HepG2 (cell line): ENCODE data around the gene CCDC167. TPM values are rescaled to one million over a fixed set of nuclear protein-coding genes. Genes with fewer than 3 reads are reported as not detected.

Source experiments
- ATAC-seq: fragments of 200-7000 bp; cut with Tn5 transposase; 3 replicates; pipeline ENCODE4 v1.9.1; 2020; ENCODE audit warnings: mild to moderate bottlenecking, moderate library complexity
- BruUV-seq: library from RNA; stranded (reverse); fragments of 400-500 nt; replicated peaks from 2 replicates; lab custom pipeline; 2021; lab: Mats Ljungman, UMichigan
- CTCF ChIA-PET: fragments of 300-600 bp; formaldehyde crosslinking; extraction: SDS; loops from one replicate; lab custom pipeline; 2021; ENCODE audit warnings: low total read pairs, inconsistent platforms, low intra/inter-chr PET ratio; lab: Yijun Ruan, JAX
- POLR2A ChIA-PET: fragments of 350-600 bp; sonication (Branson Sonifier 250); formaldehyde crosslinking; loops from one replicate; lab custom pipeline; 2020; ENCODE audit warnings: antibody characterized with exemption, inconsistent platforms; lab: Yijun Ruan, JAX
- DNase-seq: peaks from one replicate; pipeline ENCODE4 v3.0.0-alpha.2; 2015; ENCODE audit warnings: low spot score
- FAIRE-seq: peaks from 3 replicates; lab custom pipeline; 2011; peaks lifted over from hg19 to GRCh38; lab: Jason Lieb, UNC
- H2AFZ ChIP-seq: one replicate; pipeline ENCODE4 v1.6.1; 2011; ENCODE audit warnings: low read length, inconsistent platforms
- H3K27ac ChIP-seq: fragments of 300-600 bp; 3 replicates; pipeline ENCODE4 v1.8.0; 2011; ENCODE audit warnings: mixed run types, mild to moderate bottlenecking, mixed read lengths, low read length, inconsistent platforms; ENCODE audit not compliant: insufficient read depth; ENCODE audit errors: extremely low read length
- H3K27me3 ChIP-seq, 2 experiments: fragments of 200-600 bp in 1 of 2; 2 replicates in 1 of 2; 3 replicates in 1 of 2; pipeline versions ENCODE4 v1.6.0 to v1.8.0; 2011; ENCODE audit warnings: low read length in 2 of 2, mild to moderate bottlenecking in 2 of 2, moderate library complexity in 2 of 2, inconsistent platforms in 1 of 2; ENCODE audit not compliant: insufficient read depth in 2 of 2, control insufficient read depth in 1 of 2
- H3K36me3 ChIP-seq, 2 experiments: fragments of 200-600 bp in 1 of 2; replicated peaks in 1 of 2; 2 replicates in 1 of 2; 3 replicates in 1 of 2; pipeline versions ENCODE4 v1.5.1 to v1.8.0; 2011; ENCODE audit warnings: low read length in 2 of 2, inconsistent platforms in 1 of 2; ENCODE audit not compliant: insufficient read depth in 2 of 2, control insufficient read depth in 1 of 2
- H3K4me1 ChIP-seq: 2 replicates; pipeline ENCODE4 v1.5.1; 2012; ENCODE audit warnings: low read length, inconsistent platforms; ENCODE audit not compliant: insufficient read depth
- H3K4me2 ChIP-seq: 2 replicates; pipeline ENCODE4 v1.6.0; 2011; ENCODE audit warnings: low read depth, low read length, inconsistent platforms
- H3K4me3 ChIP-seq, 3 experiments: fragments of 200-600 bp in 1 of 3; sonication (generic), shearing (Covaris generic) in 1 of 3; replicated peaks in 1 of 3; 2 replicates each; pipeline ENCODE4 v1.5.1; 2011 to 2016; ENCODE audit warnings: low read length in 3 of 3, inconsistent platforms in 2 of 3, low read depth in 2 of 3, mild to moderate bottlenecking in 2 of 3, control low read depth in 1 of 3, mixed read lengths in 1 of 3; ENCODE audit not compliant: insufficient read depth in 1 of 3
- H3K79me2 ChIP-seq: one replicate; pipeline ENCODE4 v1.6.1; 2011; ENCODE audit warnings: low read length, inconsistent platforms; ENCODE audit not compliant: insufficient read depth
- H3K9ac ChIP-seq: 2 replicates; pipeline ENCODE4 v1.6.0; 2011; ENCODE audit warnings: mild to moderate bottlenecking, low read depth, low read length, inconsistent platforms; ENCODE audit not compliant: insufficient read depth
- H3K9me3 ChIP-seq: 2 replicates; pipeline ENCODE4 v1.5.1; 2012; ENCODE audit warnings: mild to moderate bottlenecking, low read length
- H4K20me1 ChIP-seq: 2 replicates; pipeline ENCODE4 v1.6.0; 2011; ENCODE audit warnings: inconsistent platforms, mild to moderate bottlenecking, low read length, moderate library complexity; ENCODE audit not compliant: insufficient read depth
- ATF7-NPFF ChIP-seq: sonication (generic); formaldehyde crosslinking; IDR thresholded peaks from 2 replicates; pipeline ENCODE4 v1.8.1; 2023; ENCODE audit warnings: mild to moderate bottlenecking, low read depth, missing genetic modification reagents, moderate library complexity
- CEBPZ ChIP-seq: IDR thresholded peaks from 2 replicates; pipeline ENCODE4 v1.6.1; 2012; ENCODE audit warnings: low read length, improper control_type of control experiment
- CTCF ChIP-seq: sonication (generic); formaldehyde crosslinking; IDR thresholded peaks from 2 replicates; pipeline ENCODE4 v1.5.0; 2020; ENCODE audit warnings: mild to moderate bottlenecking, missing genetic modification reagents, moderate library complexity
- DBP ChIP-seq: sonication (generic); formaldehyde crosslinking; IDR thresholded peaks from 2 replicates; pipeline ENCODE4 v1.4.0; 2020; ENCODE audit warnings: missing genetic modification reagents; ENCODE audit errors: not compliant biosample characterization
- ETV6 ChIP-seq: sonication (generic); formaldehyde crosslinking; conservative IDR thresholded peaks from 2 replicates; pipeline ENCODE4 v1.4.0; 2020; ENCODE audit warnings: missing genetic modification reagents
- MAFF ChIP-seq: IDR thresholded peaks from 2 replicates; pipeline ENCODE4 v1.6.1; 2011; ENCODE audit warnings: low read depth, low read length, improper control_type of control experiment
- POLR2A ChIP-seq, 2 experiments: IDR thresholded peaks; 2 replicates each; pipeline ENCODE4 v1.6.1; 2011; ENCODE audit warnings: low read depth in 2 of 2, low read length in 2 of 2, mild to moderate bottlenecking in 1 of 2, moderate library complexity in 1 of 2; ENCODE audit not compliant: insufficient read depth in 1 of 2
- RBM22 ChIP-seq: fragments of 200-400 bp; formaldehyde crosslinking; optimal IDR thresholded peaks from 2 replicates; pipeline ENCODE3; 2017; ENCODE audit warnings: mild to moderate bottlenecking, low read length, moderate library complexity
- WGBS: methylation state at CpG from one replicate; pipeline ENCODE4 v1.1.6; 2017; ENCODE audit warnings: low lambda C conversion rate; 5-methylcytosine and 5-hydroxymethylcytosine counted together
- in situ Hi-C: cut with HindIII; loops from 2 replicates; pipeline ENCODE4 v1.10.0; 2017; ENCODE audit warnings: low pct_unique_long_range_greater_than_20kb; ENCODE audit not compliant: extremely low pct_ligation_motif_present
- intact Hi-C: fragments of 100-400 bp; cut with micrococcal nuclease; formaldehyde crosslinking; loops from one replicate; pipeline ENCODE4 v1.10.0; 2022; ENCODE audit not compliant: unreplicated experiment
- polyA plus RNA-seq, 8 experiments: library from polyadenylated mRNA; depleted of rRNA in 3 of 8; stranded (reverse) in 7 of 8; unstranded in 1 of 8; fragments of >200 nt; fragmentation: Illumina TruSeq in 4 of 8; extraction: Trizol in 4 of 8; gene quantifications; 2 replicates each; pipeline versions ENCODE4 v1.2.1 to v1.2.3, GENCODE V29; 2011 to 2016; ENCODE audit warnings: low read depth in 4 of 8, missing spikeins in 1 of 8, mixed read lengths in 1 of 8; ENCODE audit not compliant: insufficient read depth in 1 of 8
- total RNA-seq, 5 experiments: library from RNA; depleted of rRNA; stranded (reverse); fragments of >200 nt; fragmentation: Illumina TruSeq; extraction: Trizol; gene quantifications; 2 replicates each; pipeline ENCODE4 v1.2.3, GENCODE V29; 2016; ENCODE audit warnings: low read depth in 1 of 5

The CCDC167 gene
- total and polyA plus RNA-seq, 2 of the 13 experiments (the other 11 are each of a cell fraction or from before 2014, with no cell fraction given) = 48.4 to 66.8 TPM

- TF ChIP-seq CTCF (CRISPR knock-in tag) = peak; percentile 41
- TF ChIP-seq ATF7-NPFF (CRISPR knock-in tag) = no peak
- TF ChIP-seq RBM22 = peak; percentile 58
- TF ChIP-seq MAFF = no peak
- no peak for TF ChIP-seq ETV6 (CRISPR knock-in tag)
Observed at GRCh38 chr6:37485291-37485702, 14.4 kb downstream of the CCDC167 start (continued).

- H3K27ac ChIP-seq = no peak overlapping the region
- H3K36me3 ChIP-seq = peaks cover 27 to 31% of the 10 kb centered on the region in 2 experiments; a peak in 4 of 5 replicates
- H3K9ac ChIP-seq = no peak overlapping the region
- WGBS = 99% methylated on average over 4 of the region's 7 CpGs
- ChIA-PET POLR2A (no interaction called here), CTCF (interaction anchor here (0.8 to 3.1 kb wide), 3 partner anchors 82 to 207 kb away, joined by 3 to 28 read pairs (median 5); no protein-coding TSS in a partner anchor)
- TF ChIP-seq POLR2A (IDR thresholded peaks at IDR 0.05; ENCODE audit: insufficient read depth in 1 of 2, low read depth in 2 of 2, low read length in 2 of 2) = 0 out of 4 replicates have a peak, but pooled peaks of 1 of the 2 experiments have one; percentile 4
- no peak for TF ChIP-seq CEBPZ
- no peak for TF ChIP-seq DBP (CRISPR knock-in tag)
- H3K79me2 ChIP-seq = no peaks in the 10 kb centered on the region
- DNase-seq = no peak
- BruUV-seq = no TSS peak
- intact Hi-C loops = loop anchor here (1.0 to 5.0 kb wide), 2 partner anchors 82 to 208 kb away; no protein-coding TSS in a partner anchor
- no peak overlapping the region for H3K4me2 ChIP-seq
- H4K20me1 ChIP-seq = no peaks in the 10 kb centered on the region
- H3K9me3 ChIP-seq = no peaks in the 10 kb centered on the region
- H2AFZ ChIP-seq = no peak overlapping the region
- no peak for ATAC-seq
- FAIRE-seq = no peak
- peaks cover 4% of the 10 kb centered on the region for H3K4me1 ChIP-seq
- in situ Hi-C loops = loop anchor here (5.0 kb wide), 1 partner anchor 83 kb away; no protein-coding TSS in a partner anchor
- no peak overlapping the region for H3K4me3 ChIP-seq
- no peaks in the 10 kb centered on the region for H3K27me3 ChIP-seq
Observed at GRCh38 chr6:37484786-37485170, 14.9 kb downstream of the CCDC167 start.
